OCI-LY7 (cell line): ENCODE data around the gene SLC39A13. TPM values are rescaled to one million over a fixed set of nuclear protein-coding genes. Genes with fewer than 3 reads are reported as not detected.

ENCODE experiments used
- BruUV-seq: library from RNA; stranded (reverse); fragments of 400-500 nt; replicated peaks from 2 replicates; lab custom pipeline; 2021; lab: Mats Ljungman, UMichigan
- CTCF ChIA-PET: fragments of 300-600 bp; sonication (Branson Sonifier 250); formaldehyde crosslinking; loops from one replicate; lab custom pipeline; 2022; ENCODE audit warnings: antibody characterized with exemption; ENCODE audit not compliant: unreplicated experiment; lab: Charles Lee
- POLR2A ChIA-PET: fragments of 300-600 bp; sonication (Branson Sonifier 250); formaldehyde crosslinking; loops from one replicate; lab custom pipeline; 2022; ENCODE audit warnings: antibody characterized with exemption; lab: Charles Lee
- DNase-seq: peaks from one replicate; pipeline ENCODE4 v3.0.0-alpha.2; 2015; ENCODE audit warnings: low spot score
- H2AFZ ChIP-seq: fragments of 200-600 bp; sonication (generic), shearing (Covaris generic); 2 replicates; pipeline ENCODE4 v1.6.1; 2014; ENCODE audit warnings: mild to moderate bottlenecking, antibody characterized with exemption, low read length, moderate library complexity
- H3K27ac ChIP-seq: fragments of 200-600 bp; sonication (generic); 2 replicates; pipeline ENCODE4 v1.5.1; 2014; ENCODE audit warnings: mixed run types, low read depth, mild to moderate bottlenecking, moderate library complexity, low read length, inconsistent platforms; ENCODE audit not compliant: poor library complexity, severe bottlenecking
- H3K36me3 ChIP-seq: fragments of 200-600 bp; sonication (generic); 2 replicates; pipeline ENCODE4 v1.6.1; 2014; ENCODE audit warnings: mild to moderate bottlenecking, antibody characterized with exemption, low read length, moderate library complexity, mixed read lengths; ENCODE audit not compliant: insufficient read depth
- H3K4me1 ChIP-seq: fragments of 200-600 bp; sonication (generic); 2 replicates; pipeline ENCODE4 v1.5.1; 2014; ENCODE audit warnings: mild to moderate bottlenecking, low read length; ENCODE audit not compliant: insufficient read depth, poor library complexity, severe bottlenecking
- H3K4me2 ChIP-seq: fragments of 200-600 bp; sonication (generic); 2 replicates; pipeline ENCODE4 v1.6.1; 2014; ENCODE audit warnings: mild to moderate bottlenecking, low read length
- H3K4me3 ChIP-seq: fragments of 200-600 bp; sonication (generic); 2 replicates; pipeline ENCODE4 v1.5.1; 2014; ENCODE audit warnings: mild to moderate bottlenecking, low read depth, low read length; ENCODE audit not compliant: poor library complexity, severe bottlenecking
- H3K79me2 ChIP-seq: fragments of 200-600 bp; sonication (generic); 2 replicates; pipeline ENCODE4 v1.6.1; 2016; ENCODE audit warnings: low read depth, mild to moderate bottlenecking, low read length, moderate library complexity, mixed read lengths; ENCODE audit not compliant: insufficient read depth
- H3K9me2 ChIP-seq: fragments of 200-600 bp; sonication (generic); 2 replicates; pipeline ENCODE4 v1.6.1; 2016; ENCODE audit warnings: mild to moderate bottlenecking, low read length, mixed read lengths; ENCODE audit not compliant: insufficient read depth
- H3K9me3 ChIP-seq: fragments of 200-600 bp; sonication (generic); 2 replicates; pipeline ENCODE4 v1.6.1; 2014; ENCODE audit warnings: mild to moderate bottlenecking, mixed run types, low read length, mixed read lengths
- H4K20me1 ChIP-seq: fragments of 200-600 bp; sonication (generic); 2 replicates; pipeline ENCODE4 v1.6.1; 2014; ENCODE audit warnings: mild to moderate bottlenecking, antibody characterized with exemption, low read length, moderate library complexity, mixed read lengths; ENCODE audit not compliant: insufficient read depth
- EZH2phosphoT487 ChIP-seq: fragments of 200-600 bp; sonication (generic); IDR thresholded peaks from 2 replicates; pipeline ENCODE4 v1.6.1; 2018; ENCODE audit warnings: low read depth, borderline replicate concordance, mild to moderate bottlenecking, mixed run types, antibody characterized with exemption, low read length, moderate library complexity, mixed read lengths
- intact Hi-C: fragments of 100-400 bp; cut with micrococcal nuclease; formaldehyde crosslinking; loops from one replicate; pipeline ENCODE4 v1.10.0; 2022; ENCODE audit not compliant: unreplicated experiment
- total RNA-seq, 2 experiments: library from RNA; depleted of rRNA in 1 of 2; stranded (reverse); fragments of >200 nt in 1 of 2; shearing (Covaris generic) in 1 of 2; gene quantifications; 2 replicates each; pipeline ENCODE4 v1.2.3, GENCODE V29; 2014 to 2022
- TF ChIP-seq, protein P1 (sequence below): fragments of 200-600 bp; sonication (generic); conservative IDR thresholded peaks from 2 replicates; pipeline ENCODE4 v1.5.1; 2014; ENCODE audit warnings: mild to moderate bottlenecking, antibody characterized with exemption, low read length, moderate library complexity, mixed read lengths

The SLC39A13 gene
- total RNA-seq, 2 experiments from 2014 or later = 30.5 to 31.8 TPM

DNA sequence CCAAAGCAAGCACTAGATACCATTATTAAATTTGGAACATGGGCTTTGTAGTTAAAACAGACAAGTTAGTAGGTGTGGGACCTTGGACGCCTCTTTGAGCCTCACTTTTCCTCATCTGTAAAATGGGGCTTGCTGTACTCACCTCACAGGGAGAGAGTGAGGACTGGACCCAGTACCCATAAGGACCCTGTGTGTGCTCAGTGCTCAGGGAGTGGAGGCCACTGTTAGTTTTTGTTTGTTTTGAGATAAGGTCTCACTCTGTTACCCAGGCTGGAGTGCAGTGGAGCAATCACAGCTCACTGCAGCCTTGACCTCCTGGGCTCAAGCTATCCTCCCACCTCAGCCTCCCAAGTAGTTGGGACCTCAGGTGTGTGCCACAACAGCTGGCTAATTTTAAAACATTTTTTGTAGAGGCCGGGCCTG lies 31.7 kb downstream of the SLC39A13 start:
- H3K4me2 ChIP-seq = no peak overlapping the region
- H3K27ac ChIP-seq = no peak overlapping the region
- no TSS peak for BruUV-seq
- H3K79me2 ChIP-seq = no peaks in the 10 kb centered on the region
- no peak overlapping the region for H2AFZ ChIP-seq
- peaks cover 10% of the 10 kb centered on the region for H3K4me1 ChIP-seq
- DNase-seq = no peak
- TF ChIP-seq, protein P1, sequence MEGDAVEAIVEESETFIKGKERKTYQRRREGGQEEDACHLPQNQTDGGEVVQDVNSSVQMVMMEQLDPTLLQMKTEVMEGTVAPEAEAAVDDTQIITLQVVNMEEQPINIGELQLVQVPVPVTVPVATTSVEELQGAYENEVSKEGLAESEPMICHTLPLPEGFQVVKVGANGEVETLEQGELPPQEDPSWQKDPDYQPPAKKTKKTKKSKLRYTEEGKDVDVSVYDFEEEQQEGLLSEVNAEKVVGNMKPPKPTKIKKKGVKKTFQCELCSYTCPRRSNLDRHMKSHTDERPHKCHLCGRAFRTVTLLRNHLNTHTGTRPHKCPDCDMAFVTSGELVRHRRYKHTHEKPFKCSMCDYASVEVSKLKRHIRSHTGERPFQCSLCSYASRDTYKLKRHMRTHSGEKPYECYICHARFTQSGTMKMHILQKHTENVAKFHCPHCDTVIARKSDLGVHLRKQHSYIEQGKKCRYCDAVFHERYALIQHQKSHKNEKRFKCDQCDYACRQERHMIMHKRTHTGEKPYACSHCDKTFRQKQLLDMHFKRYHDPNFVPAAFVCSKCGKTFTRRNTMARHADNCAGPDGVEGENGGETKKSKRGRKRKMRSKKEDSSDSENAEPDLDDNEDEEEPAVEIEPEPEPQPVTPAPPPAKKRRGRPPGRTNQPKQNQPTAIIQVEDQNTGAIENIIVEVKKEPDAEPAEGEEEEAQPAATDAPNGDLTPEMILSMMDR = no peak
- TF ChIP-seq EZH2phosphoT487 = no peak
- no peaks in the 10 kb centered on the region for H3K9me3 ChIP-seq
- no peaks in the 10 kb centered on the region for H3K36me3 ChIP-seq
- CTCF ChIA-PET = interaction anchor here (0.6 kb wide), 1 partner anchor 743 kb away, joined by 3 read pairs; no protein-coding TSS in a partner anchor
- POLR2A ChIA-PET = no interaction called here
- no peaks in the 10 kb centered on the region for H3K9me2 ChIP-seq
- no peak overlapping the region for H3K4me3 ChIP-seq
- no peaks in the 10 kb centered on the region for H4K20me1 ChIP-seq
- intact Hi-C loops = no loop called here

DNA sequence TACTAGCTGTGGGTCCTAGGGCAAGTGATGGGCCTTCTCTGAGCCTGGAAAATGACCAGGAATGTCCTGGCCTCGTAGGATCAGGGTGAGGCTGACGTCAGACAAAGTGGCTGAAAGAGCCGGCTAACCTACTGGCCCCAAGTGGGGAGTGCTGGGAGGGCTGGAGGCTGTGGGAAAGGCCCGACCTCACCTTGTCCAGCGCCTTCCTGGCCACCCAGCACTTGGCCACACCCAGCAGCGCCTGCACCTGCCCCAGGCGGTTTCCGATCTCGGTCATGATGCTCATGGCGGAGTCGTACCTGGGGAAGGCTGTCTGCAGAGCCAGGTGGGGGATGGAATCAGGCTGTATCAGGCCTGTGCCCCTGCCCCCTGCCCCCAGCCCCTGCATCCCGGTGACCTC lies 33.0 kb downstream of the SLC39A13 start:
- no peak overlapping the region for H3K27ac ChIP-seq
- no TSS peak for BruUV-seq
- CTCF ChIA-PET = no interaction called here

DNA sequence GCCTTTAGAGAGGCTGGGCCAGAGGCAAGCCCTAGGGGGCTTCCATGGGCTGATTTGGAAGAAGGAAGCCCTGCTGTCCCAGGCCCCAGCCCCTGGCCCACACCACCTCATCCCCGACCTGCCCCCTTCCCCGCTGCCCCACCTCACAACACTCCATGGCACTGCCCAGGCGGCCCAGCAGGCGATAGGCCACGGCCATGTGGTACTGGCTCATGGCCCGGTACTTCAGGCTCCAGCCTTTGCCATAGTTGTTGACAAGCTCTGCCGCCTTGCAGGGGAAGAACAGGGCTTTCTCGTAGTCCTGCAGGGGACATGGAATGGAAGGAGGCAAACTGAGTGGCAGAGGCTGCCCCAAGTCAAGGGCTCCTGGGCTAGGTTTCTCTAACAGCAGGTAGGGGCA lies 34.1 kb downstream of the SLC39A13 start:
- Histone ChIP-seq H3K4me2 (no peak overlapping the region), H3K4me1 (peaks cover 10% of the 10 kb centered on the region), H3K36me3 (no peaks in the 10 kb centered on the region), H4K20me1 (no peaks in the 10 kb centered on the region), H3K79me2 (no peaks in the 10 kb centered on the region), H3K4me3 (no peak overlapping the region), H3K9me2 (no peaks in the 10 kb centered on the region), H3K9me3 (no peaks in the 10 kb centered on the region), H2AFZ (no peak overlapping the region; the same call in 1 of the 2 replicates), H3K27ac (no peak overlapping the region)
- TF ChIP-seq, protein P1 = no peak
- TF ChIP-seq EZH2phosphoT487 = no peak
- CTCF ChIA-PET = interaction anchor here (0.6 to 0.8 kb wide), 3 partner anchors 10 to 99 kb away, joined by 3 to 5 read pairs (median 3); no protein-coding TSS in a partner anchor
- BruUV-seq = no TSS peak
- intact Hi-C loops = no loop called here
- DNase-seq = no peak
- POLR2A ChIA-PET = interaction anchor here (0.6 to 1.7 kb wide), 6 partner anchors 10 to 170 kb away, joined by 3 to 10 read pairs (median 3); no protein-coding TSS in a partner anchor

More for the DNA sequence above, 33.0 kb downstream of the SLC39A13 start:
- TF ChIP-seq, protein P1 = no peak
- TF ChIP-seq EZH2phosphoT487 = no peak
- no peaks in the 10 kb centered on the region for H3K9me2 ChIP-seq
- H3K79me2 ChIP-seq = no peaks in the 10 kb centered on the region
- intact Hi-C loops = no loop called here
- no peak overlapping the region for H3K4me3 ChIP-seq
- H3K36me3 ChIP-seq = no peaks in the 10 kb centered on the region
- H4K20me1 ChIP-seq = no peaks in the 10 kb centered on the region
- no peak for DNase-seq
- H2AFZ ChIP-seq = no peak overlapping the region
- no peaks in the 10 kb centered on the region for H3K9me3 ChIP-seq
- no peak overlapping the region for H3K4me2 ChIP-seq
- H3K4me1 ChIP-seq = peaks cover 10% of the 10 kb centered on the region
- POLR2A ChIA-PET = no interaction called here
